HG03378 (cell line): ENCODE measurements around the gene WDCP.

Experiments
- ATAC-seq: cut with Tn5 transposase; IDR thresholded peaks from one replicate; pipeline ENCODE4 v1.9.1; 2021; ENCODE audit warnings: mild to moderate bottlenecking, moderate library complexity; ENCODE audit not compliant: unreplicated experiment

WDCP gene

GRCh38 chr2:24008672-24009366 lies 38.4 kb downstream of the WDCP start:
- ATAC-seq: no peak

GRCh38 chr2:24007693-24008092 lies 39.5 kb downstream of the WDCP start:
- no peak for ATAC-seq

DNA sequence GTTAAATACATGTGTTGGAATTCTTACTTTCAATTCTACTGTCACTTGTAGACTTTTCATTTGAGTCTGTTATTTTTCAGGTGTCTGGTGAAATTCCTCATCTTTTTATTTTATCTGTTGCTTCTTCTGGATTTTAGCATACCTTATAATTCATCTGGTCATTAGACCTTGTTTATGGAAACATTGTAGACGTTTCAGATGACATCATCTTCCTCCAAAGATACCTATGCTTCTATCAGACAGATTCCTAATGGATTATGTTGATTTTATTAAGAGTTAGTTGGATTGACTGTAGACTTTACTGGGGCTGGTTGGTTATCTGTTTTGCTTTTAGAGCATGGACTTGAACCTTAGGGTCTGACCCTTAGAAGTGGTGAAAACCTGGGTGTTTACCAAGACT lies 52.6 kb downstream of the WDCP start:
- no peak for ATAC-seq

DNA sequence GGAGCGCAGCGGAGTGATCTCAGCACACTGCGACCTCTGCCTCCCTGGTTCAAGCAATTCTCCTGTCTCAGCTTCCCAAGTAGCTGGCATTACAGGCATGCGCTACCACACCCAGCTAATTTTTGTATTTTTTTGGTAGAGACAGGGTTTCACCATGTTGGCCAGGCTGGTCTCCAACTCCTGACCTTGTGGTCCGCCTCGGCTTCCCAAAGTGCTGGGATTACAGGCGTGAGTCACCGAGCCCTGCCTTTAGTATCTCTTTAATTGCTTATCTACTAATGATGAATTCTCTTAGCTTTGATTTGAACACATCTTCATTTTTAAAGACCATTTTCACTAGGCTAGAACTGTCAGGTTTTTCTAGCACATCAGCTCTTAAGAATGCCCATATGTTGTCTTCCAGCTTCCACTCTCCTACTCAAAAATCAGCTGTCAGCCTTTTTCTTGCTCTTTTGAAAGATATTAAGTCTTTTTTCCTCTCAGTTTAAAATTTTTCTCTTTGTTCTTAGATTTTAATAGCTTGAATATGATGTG lies 53.4 kb downstream of the WDCP start:
- ATAC-seq: no peak

- no peak for ATAC-seq
Observed at GRCh38 chr2:23992931-23993330, 54.3 kb downstream of the WDCP start.

- no peak for ATAC-seq
Observed at GRCh38 chr2:23988371-23988770, 58.8 kb downstream of the WDCP start.
